Uterus (tissue), 4 donors: ENCODE measurements around the gene HBP1. TPM values are rescaled to one million over a fixed set of nuclear protein-coding genes. Genes with fewer than 3 reads are reported as not detected.

Experiments used
- DNase-seq, 2 donors: peaks; one replicate each; pipeline ENCODE4 v3.0.0-alpha.2; 2019 to 2020
- H3K27ac ChIP-seq, 2 donors: fragments of 200-600 bp; sonication (generic); 1 replicate in 1 of 2; 2 replicates in 1 of 2; pipeline ENCODE4 v1.5.1; 2016 to 2018
- H3K27me3 ChIP-seq, 2 donors: fragments of 200-600 bp; sonication (generic); one replicate each; pipeline ENCODE4 v1.5.1; 2018 to 2019; ENCODE audit warnings: control low read depth in 1 of 2
- H3K36me3 ChIP-seq, 2 donors: fragments of 200-600 bp; sonication (generic); one replicate each; pipeline ENCODE4 v1.5.1; 2019; ENCODE audit warnings: control low read depth in 1 of 2
- H3K4me1 ChIP-seq, 2 donors: fragments of 200-600 bp; sonication (generic); one replicate each; pipeline ENCODE4 v1.5.1; 2018 to 2019; ENCODE audit warnings: control low read depth in 1 of 2
- H3K4me3 ChIP-seq, 2 donors: fragments of 200-600 bp; sonication (generic); 1 replicate in 1 of 2; 2 replicates in 1 of 2; pipeline ENCODE4 v1.5.1; 2018 to 2019; ENCODE audit warnings: mild to moderate bottlenecking in 1 of 2
- H3K9me3 ChIP-seq, 2 donors: fragments of 200-600 bp; sonication (generic); one replicate each; pipeline ENCODE4 v1.5.1; 2019; ENCODE audit warnings: control low read depth in 1 of 2
- POLR2A ChIP-seq, 2 donors: fragments of 450-650 bp; IDR thresholded peaks; one replicate each; pipeline ENCODE4 v1.6.1; 2016; ENCODE audit warnings: antibody characterized with exemption in 2 of 2, mild to moderate bottlenecking in 1 of 2, moderate library complexity in 1 of 2
- intact Hi-C: fragments of 100-400 bp; cut with DNase I; formaldehyde crosslinking; loops from one replicate; pipeline ENCODE4 v1.15.1; 2023; ENCODE audit warnings: low total_unique reads
- total RNA-seq, 4 donors: library from RNA; depleted of rRNA in 3 of 4; stranded (reverse); fragments of >200 nt in 3 of 4; gene quantifications; one replicate each; pipeline versions ENCODE4 v1.1.0 to v1.2.4, GENCODE V29; 2014 to 2023
- TF ChIP-seq, protein P1 (sequence below), 4 experiments: fragments of 200-600 bp in 2 of 4; fragments of 450-650 bp in 2 of 4; sonication (generic) in 2 of 4; IDR thresholded peaks; one replicate each; pipeline ENCODE4 v1.5.1; 2016 to 2019; ENCODE audit warnings: antibody characterized with exemption in 4 of 4, mild to moderate bottlenecking in 2 of 4, moderate library complexity in 1 of 4
- donor health status: DM: yes; HTN: yes; CAD: no.

Gene HBP1
- total RNA-seq, 4 donors from 2014 or later = 48.3 to 169 (median 130) TPM

DNA sequence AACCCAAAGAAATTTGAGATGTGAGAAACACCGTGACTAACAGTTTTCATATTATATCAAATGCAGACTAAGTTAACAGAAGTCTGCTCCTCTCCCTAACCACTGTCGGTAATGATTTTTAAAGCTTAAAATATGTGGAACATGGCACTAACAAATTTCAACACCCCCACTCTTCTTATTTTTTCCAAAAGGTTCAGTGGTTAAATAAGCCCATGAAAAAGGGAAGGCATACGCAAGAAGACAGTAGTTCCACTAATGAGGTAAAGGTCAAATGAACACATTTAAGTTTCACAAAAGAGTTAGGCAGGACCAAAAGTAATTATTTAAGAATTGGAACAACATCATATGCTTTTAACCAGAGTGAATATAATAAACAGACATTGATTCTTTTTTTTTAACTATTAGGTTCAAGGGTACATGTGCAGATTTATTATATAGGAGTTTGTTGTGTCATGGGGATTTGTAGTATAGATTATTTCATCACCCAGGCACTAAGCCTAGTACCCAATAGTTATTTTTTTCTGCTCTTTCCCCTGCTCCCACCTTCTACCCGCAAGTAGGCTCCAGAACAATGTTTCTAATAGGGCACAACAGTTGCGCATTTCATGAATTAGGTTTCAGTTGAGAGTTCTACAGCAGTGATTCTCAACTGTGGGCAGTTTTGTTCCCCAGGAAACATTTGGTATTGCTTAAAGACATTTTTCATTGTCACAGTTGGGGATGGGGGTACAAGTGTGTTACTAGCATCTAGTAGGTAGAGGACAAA, 79.9 kb downstream of the HBP1 start:
- DNase-seq = no peak
- H3K27ac ChIP-seq = no peak overlapping the region
- no peaks in the 10 kb centered on the region for H3K9me3 ChIP-seq
- H3K36me3 ChIP-seq = no peaks in the 10 kb centered on the region
- TF ChIP-seq POLR2A (IDR thresholded peaks at IDR 0.05) = no peak
- TF ChIP-seq, protein P1, sequence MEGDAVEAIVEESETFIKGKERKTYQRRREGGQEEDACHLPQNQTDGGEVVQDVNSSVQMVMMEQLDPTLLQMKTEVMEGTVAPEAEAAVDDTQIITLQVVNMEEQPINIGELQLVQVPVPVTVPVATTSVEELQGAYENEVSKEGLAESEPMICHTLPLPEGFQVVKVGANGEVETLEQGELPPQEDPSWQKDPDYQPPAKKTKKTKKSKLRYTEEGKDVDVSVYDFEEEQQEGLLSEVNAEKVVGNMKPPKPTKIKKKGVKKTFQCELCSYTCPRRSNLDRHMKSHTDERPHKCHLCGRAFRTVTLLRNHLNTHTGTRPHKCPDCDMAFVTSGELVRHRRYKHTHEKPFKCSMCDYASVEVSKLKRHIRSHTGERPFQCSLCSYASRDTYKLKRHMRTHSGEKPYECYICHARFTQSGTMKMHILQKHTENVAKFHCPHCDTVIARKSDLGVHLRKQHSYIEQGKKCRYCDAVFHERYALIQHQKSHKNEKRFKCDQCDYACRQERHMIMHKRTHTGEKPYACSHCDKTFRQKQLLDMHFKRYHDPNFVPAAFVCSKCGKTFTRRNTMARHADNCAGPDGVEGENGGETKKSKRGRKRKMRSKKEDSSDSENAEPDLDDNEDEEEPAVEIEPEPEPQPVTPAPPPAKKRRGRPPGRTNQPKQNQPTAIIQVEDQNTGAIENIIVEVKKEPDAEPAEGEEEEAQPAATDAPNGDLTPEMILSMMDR (IDR thresholded peaks at IDR 0.05) = no peak
- H3K27me3 ChIP-seq = no peaks in the 10 kb centered on the region
- H3K4me1 ChIP-seq = no peaks in the 10 kb centered on the region
- no peak overlapping the region for H3K4me3 ChIP-seq
- intact Hi-C loops = no loop called here

DNA sequence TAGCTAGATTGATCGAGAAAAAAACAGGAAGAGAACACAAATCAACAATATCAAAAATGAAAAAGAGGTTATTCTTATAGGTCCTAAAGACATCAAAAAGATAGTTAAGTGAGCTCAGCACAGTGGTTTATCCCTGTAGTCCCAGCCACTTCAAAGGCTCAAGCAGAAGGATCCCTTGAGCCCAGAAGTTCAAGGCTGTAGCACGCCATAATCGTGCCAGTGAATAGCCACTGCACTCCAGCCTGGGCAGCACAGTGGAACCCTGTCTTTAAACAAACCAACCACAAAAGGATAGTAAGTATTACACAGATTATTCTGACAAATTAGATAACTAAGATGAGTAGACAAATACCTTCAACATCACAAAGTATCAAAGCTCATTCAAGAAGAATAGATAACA, 83.2 kb downstream of the HBP1 start:
- no peak overlapping the region for H3K4me3 ChIP-seq
- no peaks in the 10 kb centered on the region for H3K36me3 ChIP-seq
- H3K27ac ChIP-seq = peak overlapping the region in 1 of 2 donors; percentile 21
- no peaks in the 10 kb centered on the region for H3K4me1 ChIP-seq
- no peaks in the 10 kb centered on the region for H3K9me3 ChIP-seq
- DNase-seq = no peak
- H3K27me3 ChIP-seq = no peaks in the 10 kb centered on the region
- intact Hi-C loops = no loop called here
- TF ChIP-seq POLR2A (IDR thresholded peaks at IDR 0.05) = no peak
- TF ChIP-seq, protein P1 (IDR thresholded peaks at IDR 0.05) = no peak

Other genes with a start within 250 kb of the HBP1 start
- 10 to 100 TPM; 17.5 to 30.5 (median 22.9) TPM for gene PRKAR2B, start 124.3 kb upstream of the HBP1 start, total RNA-seq